ENCODE results near the gene RNF180.

RNF180 gene

DNA sequence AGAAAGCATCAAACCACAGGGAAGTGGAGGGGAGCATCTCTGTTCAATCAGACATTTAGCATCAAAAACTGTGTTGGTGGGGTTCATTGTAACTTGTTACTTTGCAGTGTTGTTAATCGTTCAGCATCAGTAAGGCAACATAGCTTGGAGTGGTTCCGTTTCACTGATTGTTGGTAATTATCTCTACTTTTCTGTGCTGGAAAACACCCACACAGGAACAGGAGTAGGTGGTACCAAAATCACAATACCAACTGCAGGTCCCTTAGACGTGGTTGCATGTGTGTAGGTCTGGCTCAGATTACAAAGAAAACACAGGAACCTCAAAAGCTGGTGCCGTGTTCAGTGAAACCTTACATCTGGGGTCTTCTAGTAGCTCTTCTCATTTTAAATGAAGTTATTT lies 146.8 kb downstream of the RNF180 start:
- no peak for TF ChIP-seq JUND (IDR thresholded peaks at IDR 0.05; ENCODE audit: low read depth)
- DNase-seq (ENCODE audit: low read depth in 1 of 2, low spot score in 1 of 2) = no peak
- in situ Hi-C loops (cut with HindIII; ENCODE audit: low pct_unique_long_range_greater_than_20kb, low sequenced_read_pairs) = no loop called here

DNA sequence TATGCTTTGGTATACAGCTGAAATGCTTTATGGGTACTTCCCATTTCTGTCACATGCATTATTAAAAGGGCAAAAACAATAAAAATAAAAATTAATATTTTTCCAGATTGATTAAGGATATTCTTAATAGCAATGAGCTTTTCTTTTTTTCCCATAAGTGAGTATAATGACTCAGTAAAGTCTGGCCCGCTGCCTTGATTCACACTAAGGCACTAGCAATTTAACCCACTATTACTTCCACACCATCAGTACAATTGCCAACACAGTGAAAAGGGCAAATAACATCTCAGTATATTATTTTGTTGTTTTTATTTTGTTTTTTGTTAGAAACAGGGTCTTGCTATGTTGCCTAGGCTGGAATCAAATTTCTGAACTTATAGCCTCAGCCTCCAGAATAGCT lies 150.1 kb downstream of the RNF180 start:
- in situ Hi-C loops (cut with HindIII; ENCODE audit: low pct_unique_long_range_greater_than_20kb, low sequenced_read_pairs) = no loop called here

DNA sequence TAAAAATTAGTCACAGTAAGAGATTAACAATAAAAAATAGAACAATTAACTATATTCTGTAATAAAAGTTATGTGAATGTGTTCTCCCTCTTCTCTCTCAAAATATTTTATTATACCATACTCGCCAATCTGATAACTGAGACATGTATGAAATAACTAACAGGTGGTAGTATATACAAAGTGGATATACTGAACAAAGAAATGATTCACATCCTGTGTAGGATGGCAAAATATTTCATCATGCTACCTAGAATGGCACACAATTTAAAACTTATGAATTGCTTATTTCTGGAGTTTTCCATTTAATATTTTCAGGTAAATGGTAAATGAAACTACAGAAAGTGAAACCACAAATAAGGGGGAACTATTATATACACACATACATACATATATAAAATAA lies 152.5 kb downstream of the RNF180 start:
- in situ Hi-C loops (cut with HindIII; ENCODE audit: low pct_unique_long_range_greater_than_20kb, low sequenced_read_pairs) = no loop called here
- TF ChIP-seq JUND (IDR thresholded peaks at IDR 0.05; ENCODE audit: low read depth) = no peak

More for the DNA sequence above, 150.1 kb downstream of the RNF180 start:
- DNase-seq (ENCODE audit: low read depth in 1 of 2, low spot score in 1 of 2) = no peak
- no peak for TF ChIP-seq JUND (IDR thresholded peaks at IDR 0.05; ENCODE audit: low read depth)

DNA sequence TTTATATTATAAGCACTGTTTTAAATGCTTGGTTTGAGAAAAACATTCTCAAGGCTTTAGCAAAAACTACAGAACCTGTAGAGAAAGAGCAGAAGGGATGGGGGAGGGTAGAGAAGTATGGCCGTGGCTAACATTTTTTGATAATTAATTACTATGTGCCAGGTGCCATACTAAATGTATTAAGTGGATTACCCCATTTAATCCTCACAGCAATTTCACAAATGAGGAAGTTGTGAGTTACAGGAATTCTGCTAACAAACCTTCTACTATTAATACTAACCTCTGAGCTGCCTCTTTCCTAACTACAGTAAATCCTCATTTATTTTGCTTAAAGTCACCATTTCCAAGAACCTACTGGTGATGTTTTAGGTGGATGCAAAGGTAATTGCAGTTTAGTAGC lies 157.9 kb downstream of the RNF180 start:
- DNase-seq (ENCODE audit: low read depth in 1 of 2, low spot score in 1 of 2) = no peak
- no peak for TF ChIP-seq JUND (IDR thresholded peaks at IDR 0.05; ENCODE audit: low read depth)
- in situ Hi-C loops (cut with HindIII; ENCODE audit: low pct_unique_long_range_greater_than_20kb, low sequenced_read_pairs) = no loop called here

More for the DNA sequence above, 152.5 kb downstream of the RNF180 start:
- DNase-seq (ENCODE audit: low read depth in 1 of 2, low spot score in 1 of 2) = no peak

DNA sequence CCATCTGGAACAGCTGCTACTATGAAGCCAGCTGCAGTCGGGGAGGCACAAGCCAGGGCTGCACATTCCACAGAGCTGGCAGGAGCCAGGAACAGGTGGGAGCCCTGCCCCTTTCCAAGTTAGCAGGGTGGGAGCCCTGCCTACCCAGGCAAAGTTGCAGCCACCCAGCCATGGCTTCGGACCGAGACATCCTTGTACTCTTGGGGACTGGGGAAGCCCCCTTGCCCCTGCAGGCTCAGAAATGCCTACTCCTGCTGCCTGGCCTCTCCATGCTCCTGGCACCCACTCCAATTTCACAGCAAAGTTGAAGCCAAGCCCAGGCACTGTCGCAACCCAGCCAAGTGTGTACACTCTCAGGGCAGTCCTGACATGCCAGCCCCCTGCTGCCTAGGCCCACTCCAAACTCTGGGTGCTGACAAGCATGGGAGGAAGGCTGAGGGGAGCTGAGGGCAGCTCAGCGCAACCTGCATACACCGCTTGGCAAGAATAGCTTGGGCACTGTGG lies 165.1 kb downstream of the RNF180 start:
- in situ Hi-C loops (cut with HindIII; ENCODE audit: low pct_unique_long_range_greater_than_20kb, low sequenced_read_pairs) = no loop called here
- no peak for DNase-seq (ENCODE audit: low read depth in 1 of 2, low spot score in 1 of 2)

DNA sequence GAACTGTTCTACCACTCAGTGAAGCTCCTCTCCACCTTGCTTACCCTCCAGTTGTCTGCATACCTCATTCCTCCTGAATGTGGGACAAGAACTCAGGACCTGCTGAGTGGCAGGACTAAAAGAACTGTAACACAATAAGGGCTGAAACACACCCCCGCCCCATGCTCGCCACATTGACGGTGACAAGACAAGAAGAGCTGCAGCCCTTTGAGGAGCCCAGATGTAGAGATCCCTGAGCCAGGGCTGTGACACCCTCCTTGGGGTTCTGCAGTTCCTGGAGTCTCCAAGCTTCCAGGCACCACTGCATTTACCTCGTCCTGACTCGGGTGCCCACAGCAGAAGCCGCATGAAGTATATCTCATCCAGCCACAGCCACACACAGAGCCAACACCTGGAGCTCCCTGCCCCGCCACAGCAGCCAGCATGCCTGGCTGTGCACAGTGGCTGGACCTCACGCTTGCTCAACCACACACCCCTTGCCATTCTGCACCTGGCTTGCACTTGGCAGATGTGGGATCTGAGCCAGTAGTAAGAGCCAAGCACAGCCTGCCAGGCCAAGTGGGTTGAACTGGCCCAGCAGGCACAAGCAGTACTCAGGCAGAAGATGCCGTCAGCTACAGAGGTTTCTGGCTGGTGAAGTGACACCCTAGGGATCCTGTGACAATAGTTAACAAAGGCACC lies 166.1 kb downstream of the RNF180 start:
- in situ Hi-C loops (cut with HindIII; ENCODE audit: low pct_unique_long_range_greater_than_20kb, low sequenced_read_pairs) = no loop called here

More for the DNA sequence above, 165.1 kb downstream of the RNF180 start:
- no peak for TF ChIP-seq JUND (IDR thresholded peaks at IDR 0.05; ENCODE audit: low read depth)

DNA sequence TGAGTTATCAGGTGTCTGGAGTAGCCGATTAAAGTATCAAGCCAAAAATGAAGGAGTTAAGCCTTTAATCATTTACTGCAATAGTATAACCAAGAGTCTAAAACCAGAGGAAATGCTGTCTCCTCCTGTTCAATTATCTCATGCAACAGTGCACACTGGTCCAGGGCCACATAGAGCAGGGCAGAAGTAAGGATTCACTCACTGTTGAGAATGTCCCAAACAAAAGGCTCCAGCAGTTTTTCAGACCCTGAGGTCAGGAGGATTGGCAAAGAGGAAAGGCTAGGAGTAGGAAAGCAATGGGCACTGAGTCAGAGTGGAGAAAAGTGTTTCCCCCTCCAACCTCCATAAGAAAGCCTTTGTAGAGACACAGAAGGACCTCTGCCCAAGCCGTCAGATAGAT lies 168.2 kb downstream of the RNF180 start:
- in situ Hi-C loops (cut with HindIII; ENCODE audit: low pct_unique_long_range_greater_than_20kb, low sequenced_read_pairs) = no loop called here
- DNase-seq (ENCODE audit: low read depth in 1 of 2, low spot score in 1 of 2) = no peak
- no peak for TF ChIP-seq JUND (IDR thresholded peaks at IDR 0.05; ENCODE audit: low read depth)

More for the DNA sequence above, 166.1 kb downstream of the RNF180 start:
- DNase-seq (ENCODE audit: low read depth in 1 of 2, low spot score in 1 of 2) = peak in 1 of 2 experiments; percentile 3
- no peak for TF ChIP-seq JUND (IDR thresholded peaks at IDR 0.05; ENCODE audit: low read depth)

DNA sequence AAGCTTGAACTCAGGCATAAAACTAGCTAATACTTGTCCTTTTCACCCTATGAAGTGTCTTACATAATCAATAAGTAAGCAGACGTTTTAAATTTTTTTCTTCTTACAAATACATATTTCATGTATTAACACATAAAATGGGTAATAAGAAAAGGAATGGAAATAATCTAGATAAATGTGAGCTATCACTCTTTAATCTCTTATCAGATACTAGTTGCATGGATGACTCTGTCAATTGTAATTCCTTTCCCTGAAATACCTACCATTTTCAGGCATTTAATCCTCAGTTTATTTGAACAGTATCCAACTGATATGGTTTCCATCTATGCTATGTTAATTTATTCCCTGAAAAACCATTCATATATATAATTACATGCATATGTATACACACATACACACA lies 174.1 kb downstream of the RNF180 start:
- no peak for TF ChIP-seq JUND (IDR thresholded peaks at IDR 0.05; ENCODE audit: low read depth)
- DNase-seq (ENCODE audit: low read depth in 1 of 2, low spot score in 1 of 2) = no peak
- in situ Hi-C loops (cut with HindIII; ENCODE audit: low pct_unique_long_range_greater_than_20kb, low sequenced_read_pairs) = no loop called here

DNA sequence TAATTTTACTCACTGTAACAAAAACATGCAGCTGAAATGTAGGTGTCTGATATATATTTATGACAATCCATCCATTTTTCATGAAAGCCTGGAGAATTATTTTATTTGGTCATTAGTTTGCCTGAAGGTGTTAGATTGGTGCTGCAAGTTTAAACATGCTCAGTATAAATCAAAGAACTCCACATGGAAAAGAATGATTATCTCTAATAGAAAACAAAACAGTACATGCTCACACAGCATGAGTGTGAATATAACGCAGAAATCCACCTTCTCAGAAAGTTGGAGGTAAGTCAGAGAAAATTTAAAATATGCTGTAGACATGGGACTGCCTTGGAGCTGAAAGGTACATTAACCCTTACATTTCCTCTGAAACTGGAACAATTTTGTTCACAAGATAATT lies 174.7 kb downstream of the RNF180 start:
- in situ Hi-C loops (cut with HindIII; ENCODE audit: low pct_unique_long_range_greater_than_20kb, low sequenced_read_pairs) = no loop called here
- TF ChIP-seq JUND (IDR thresholded peaks at IDR 0.05; ENCODE audit: low read depth) = no peak
- DNase-seq (ENCODE audit: low read depth in 1 of 2, low spot score in 1 of 2) = no peak

DNA sequence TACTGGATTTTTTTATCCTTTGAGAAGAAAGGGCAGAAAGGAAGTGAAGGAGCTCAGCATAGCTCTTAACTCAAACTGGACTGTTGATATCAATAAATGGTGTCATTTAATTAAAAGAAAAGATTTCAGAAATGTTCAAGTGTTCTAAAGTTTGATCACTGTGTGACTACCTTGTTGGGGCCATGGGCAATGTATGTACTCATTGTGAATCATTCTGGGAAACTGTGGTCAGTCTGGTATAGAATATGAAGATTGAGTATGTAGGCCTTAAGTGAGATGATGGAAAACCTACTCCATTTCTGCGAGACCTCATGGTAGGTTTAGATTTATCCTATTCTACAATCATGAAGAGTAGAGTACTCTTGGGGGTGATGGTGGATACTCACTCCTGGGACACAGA lies 175.7 kb downstream of the RNF180 start:
- DNase-seq (ENCODE audit: low read depth in 1 of 2, low spot score in 1 of 2) = no peak
- in situ Hi-C loops (cut with HindIII; ENCODE audit: low pct_unique_long_range_greater_than_20kb, low sequenced_read_pairs) = no loop called here
- no peak for TF ChIP-seq JUND (IDR thresholded peaks at IDR 0.05; ENCODE audit: low read depth)

DNA sequence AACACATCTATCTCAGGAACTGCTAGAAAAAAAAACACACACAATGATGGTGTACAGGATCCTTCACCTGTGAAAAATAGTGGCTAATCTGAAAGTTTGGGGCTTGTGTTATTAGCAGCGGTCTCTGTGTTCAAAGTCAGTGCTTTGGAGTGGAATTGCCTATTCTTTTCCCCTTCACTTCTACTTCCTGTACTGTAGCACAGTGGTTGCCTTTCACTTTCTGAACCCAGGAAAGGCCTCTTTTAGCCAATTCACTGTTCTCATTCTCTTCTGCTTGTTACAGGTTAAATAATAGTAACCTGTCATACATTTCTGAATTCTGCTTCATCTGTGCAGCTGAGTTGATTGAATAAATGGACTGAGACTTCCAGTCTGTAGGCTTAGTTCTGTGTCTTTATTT lies 178.9 kb downstream of the RNF180 start:
- no peak for DNase-seq (ENCODE audit: low read depth in 1 of 2, low spot score in 1 of 2)
- no peak for TF ChIP-seq JUND (IDR thresholded peaks at IDR 0.05; ENCODE audit: low read depth)
- in situ Hi-C loops (cut with HindIII; ENCODE audit: low pct_unique_long_range_greater_than_20kb, low sequenced_read_pairs) = no loop called here

DNA sequence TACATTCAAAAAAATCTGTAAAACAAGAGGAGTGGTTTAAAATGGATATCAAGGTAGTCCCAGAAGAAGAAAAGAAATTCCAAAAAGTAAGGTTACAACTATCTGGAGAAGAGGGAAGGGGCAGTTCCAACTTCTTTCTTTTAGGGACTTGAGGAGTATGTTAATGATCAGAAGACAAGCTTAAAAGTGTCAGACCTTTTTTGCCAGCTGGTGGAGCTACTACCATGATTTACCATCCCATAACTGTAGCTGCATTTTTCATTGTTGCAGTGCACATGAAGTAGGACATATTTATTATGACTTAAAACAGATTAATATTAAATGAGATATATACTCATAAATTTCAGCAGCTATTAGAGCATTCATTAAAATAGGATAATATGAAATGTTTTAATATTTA lies 181.7 kb downstream of the RNF180 start:
- DNase-seq (ENCODE audit: low read depth in 1 of 2, low spot score in 1 of 2) = peak; percentile 11 to 54
- no peak for TF ChIP-seq JUND (IDR thresholded peaks at IDR 0.05; ENCODE audit: low read depth)
- in situ Hi-C loops (cut with HindIII; ENCODE audit: low pct_unique_long_range_greater_than_20kb, low sequenced_read_pairs) = no loop called here

DNA sequence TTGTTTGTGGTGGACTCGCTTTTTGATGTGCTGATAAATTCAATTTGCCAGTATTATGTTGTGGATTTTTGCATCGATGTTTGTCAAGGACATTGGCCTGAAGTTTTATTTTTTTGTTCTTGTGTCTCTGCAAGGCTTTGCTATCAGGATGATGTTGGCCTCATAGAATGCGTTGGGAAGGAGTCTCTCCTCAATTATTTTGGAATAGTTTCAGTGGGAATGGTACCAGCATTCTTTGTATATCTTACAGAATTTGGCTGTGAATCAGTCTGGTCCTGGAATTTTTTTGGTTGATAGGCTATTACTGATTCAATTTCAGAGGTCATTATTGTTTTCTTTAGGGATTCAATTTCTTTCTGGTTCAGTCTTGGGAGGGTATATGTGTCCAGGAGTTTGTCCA lies 198.8 kb downstream of the RNF180 start:
- in situ Hi-C loops (cut with HindIII; ENCODE audit: low pct_unique_long_range_greater_than_20kb, low sequenced_read_pairs) = no loop called here
- no peak for TF ChIP-seq JUND (IDR thresholded peaks at IDR 0.05; ENCODE audit: low read depth)
- DNase-seq (ENCODE audit: low read depth in 1 of 2, low spot score in 1 of 2) = no peak

DNA sequence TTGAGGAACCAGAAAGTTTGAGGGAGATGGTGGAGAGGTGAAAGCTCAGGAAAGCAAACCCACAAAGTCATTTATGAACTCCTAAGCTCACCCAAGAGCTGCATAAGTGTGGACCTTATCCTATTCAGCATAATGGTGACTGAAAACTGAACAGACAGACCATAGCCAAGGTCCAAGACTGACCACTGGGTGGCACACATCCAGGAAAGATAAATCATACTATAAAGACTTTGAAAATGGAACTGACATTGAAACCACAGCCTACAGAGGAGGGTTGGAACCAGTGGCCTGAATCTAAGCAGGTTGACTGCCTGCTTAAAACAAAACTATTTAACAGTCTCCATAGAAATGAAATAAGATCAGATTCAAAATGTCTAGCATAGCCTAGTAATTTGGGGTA lies 219.1 kb downstream of the RNF180 start:
- DNase-seq (ENCODE audit: low read depth in 1 of 2, low spot score in 1 of 2) = peak in 1 of 2 experiments; percentile 63
- TF ChIP-seq JUND (IDR thresholded peaks at IDR 0.05; ENCODE audit: low read depth) = no peak
- in situ Hi-C loops (cut with HindIII; ENCODE audit: low pct_unique_long_range_greater_than_20kb, low sequenced_read_pairs) = no loop called here

Data from T47D (cell line).